Endothelial cell of hepatic sinusoid (primary cell): ENCODE measurements around the gene RAB18.

ENCODE experiments used
- in situ Hi-C: cut with HindIII; loops from 2 replicates; pipeline ENCODE4 v1.10.0; 2017; ENCODE audit warnings: low sequenced_read_pairs

RAB18 gene

DNA sequence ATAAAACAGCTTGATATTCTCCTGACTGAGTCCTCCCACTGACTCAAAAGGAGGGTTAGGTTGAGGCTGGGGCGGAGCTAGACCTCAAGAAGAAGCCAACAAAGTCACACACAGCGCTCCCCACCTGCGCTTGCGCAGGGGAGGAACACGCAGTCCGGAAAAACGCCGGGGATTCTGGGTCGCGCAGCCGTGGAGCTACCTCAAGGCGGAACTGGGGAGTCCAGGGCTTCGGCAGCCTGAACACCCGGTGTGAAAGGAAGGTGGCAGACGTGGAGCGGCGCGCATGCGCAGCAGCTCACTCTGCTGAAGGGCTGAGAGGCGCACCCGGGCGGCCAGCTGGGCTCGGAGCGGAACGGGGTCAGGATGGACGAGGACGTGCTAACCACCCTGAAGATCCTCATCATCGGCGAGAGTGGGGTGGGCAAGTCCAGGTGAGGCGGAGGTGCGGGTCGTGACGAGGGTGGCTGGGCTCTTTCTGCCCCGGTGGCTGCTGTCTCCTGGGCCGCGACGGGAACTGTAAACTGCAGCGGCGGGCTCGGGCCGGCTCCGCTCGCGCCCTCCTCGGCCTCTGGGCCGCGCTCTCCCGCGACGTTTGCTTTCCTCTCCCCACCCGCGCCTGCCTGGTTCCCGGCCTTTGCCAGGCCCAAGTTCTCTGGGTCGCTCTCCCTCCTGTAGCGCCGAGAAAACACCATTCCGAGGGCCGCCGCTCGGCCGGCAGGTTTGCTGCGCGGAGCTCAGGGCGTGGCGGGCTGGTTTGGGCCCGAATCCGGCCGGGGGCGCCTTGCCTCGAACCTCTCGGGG, at the start of gene RAB18:
RAB18 (plus strand) TSS at position 298 of the 801 bp plus-strand sequence; CDS start at position 364, 66 bp downstream.
- in situ Hi-C loops: no loop called here

DNA sequence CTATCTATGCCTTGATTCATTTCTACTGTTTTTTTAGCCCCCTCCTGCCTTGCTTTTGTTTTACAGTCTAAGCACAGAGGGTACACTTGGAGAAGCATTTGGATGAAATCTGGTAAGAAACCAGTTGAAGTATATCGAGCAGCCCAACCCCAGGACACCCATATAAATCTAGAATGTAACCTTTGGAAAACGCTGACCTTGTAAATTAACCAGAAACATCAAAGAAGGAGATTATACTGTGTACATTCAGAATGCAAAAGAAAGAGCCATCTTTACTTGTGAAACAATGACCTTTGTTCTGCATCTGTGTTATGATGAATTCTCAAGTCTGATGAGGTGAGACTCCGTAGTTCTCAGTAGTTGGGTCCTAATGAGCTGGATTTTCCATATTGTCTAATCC, 49.3 kb upstream of the RAB18 start:
- in situ Hi-C loops: no loop called here

DNA sequence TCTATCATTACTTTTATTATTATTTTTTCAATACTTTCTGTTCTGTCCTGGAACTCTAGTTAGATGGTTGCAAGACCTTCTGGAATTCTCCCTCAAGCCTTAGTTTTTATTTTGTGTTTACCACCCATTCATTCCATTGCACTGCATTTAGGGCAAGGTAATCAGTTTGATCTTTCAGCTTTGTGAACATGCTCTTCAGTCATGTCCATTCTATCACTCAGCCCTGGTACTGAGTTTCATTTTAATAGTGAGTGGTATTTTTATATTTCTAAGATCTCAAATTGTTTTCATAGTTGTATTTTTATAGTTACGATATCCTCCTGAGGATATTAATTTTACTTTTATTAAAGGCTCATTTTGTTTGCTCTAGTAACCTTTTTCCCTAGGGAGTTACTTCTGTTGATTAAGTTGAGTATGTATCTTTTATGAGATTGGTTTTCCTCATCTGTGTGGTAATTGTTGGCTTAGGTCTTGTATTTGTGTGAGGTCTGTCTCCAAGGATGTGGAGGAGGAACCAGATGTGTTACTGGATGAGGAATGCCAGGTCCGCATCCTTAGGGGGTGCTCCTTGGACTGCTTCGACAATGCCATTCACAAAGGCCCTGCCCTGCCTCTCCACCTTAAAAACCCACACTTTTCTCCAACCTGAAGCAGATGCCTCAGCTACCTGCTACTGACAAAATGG, 46.7 kb upstream of the RAB18 start:
- in situ Hi-C loops: no loop called here

DNA sequence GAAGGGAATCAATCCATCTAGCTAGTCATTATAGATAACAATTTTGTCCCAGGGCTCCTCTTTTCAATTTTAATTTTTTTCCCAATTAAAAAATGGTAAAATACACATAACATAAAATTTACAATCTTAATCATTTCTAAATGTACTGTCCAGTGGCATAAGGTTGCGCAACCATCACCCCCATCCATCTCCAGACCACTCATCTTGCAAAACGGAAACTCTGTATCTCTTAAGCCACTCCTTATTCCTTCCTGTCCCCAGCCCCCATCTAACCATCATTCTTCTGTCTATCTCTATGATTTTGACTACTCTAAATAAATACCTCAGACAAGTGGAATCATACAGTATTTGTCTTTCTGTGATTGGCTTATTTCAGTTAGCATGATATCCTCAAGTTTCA, 46.1 kb upstream of the RAB18 start:
- in situ Hi-C loops: no loop called here

DNA sequence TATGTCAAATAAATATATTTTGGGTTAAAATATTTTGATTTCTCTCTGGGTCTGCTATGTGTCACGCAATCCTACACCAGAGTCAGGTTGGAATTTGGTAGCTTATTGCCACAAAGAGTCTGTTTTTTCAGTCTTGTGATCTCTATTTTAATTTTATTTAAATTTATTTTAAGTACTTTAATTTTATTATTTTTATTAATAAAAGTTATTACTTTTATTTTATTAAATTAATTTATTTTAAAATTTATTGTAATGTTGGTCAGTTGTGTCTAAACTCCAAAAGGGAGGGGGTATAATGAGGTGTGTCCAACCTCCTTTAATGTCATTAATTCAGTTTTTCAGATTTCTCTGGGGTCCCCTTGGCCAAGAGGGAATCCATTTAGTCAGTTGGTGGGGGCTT, 42.8 kb upstream of the RAB18 start:
- in situ Hi-C loops: loop anchor here (10.0 kb wide), 1 partner anchor 67 kb away; no protein-coding TSS in a partner anchor

DNA sequence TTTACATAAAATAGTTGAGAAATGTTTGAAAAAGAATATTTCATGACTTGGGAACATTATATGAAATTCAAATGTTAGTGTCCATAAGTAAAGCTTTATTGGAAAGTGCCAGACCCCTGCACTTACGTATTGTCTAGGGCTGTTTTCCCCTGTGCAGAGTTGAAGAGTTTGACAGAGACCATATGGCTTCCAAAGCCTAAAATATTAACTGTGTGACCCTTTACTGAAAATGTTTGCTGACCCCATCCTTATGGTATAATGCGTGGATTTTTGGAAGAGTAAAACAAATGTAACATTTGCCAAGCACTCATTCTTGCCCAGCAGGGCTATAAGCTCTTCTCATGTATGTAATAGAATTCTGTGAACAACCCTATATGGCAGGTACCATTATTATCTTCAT, 40.1 kb upstream of the RAB18 start:
- in situ Hi-C loops: loop anchor here (10.0 kb wide), 1 partner anchor 69 kb away; no protein-coding TSS in a partner anchor

DNA sequence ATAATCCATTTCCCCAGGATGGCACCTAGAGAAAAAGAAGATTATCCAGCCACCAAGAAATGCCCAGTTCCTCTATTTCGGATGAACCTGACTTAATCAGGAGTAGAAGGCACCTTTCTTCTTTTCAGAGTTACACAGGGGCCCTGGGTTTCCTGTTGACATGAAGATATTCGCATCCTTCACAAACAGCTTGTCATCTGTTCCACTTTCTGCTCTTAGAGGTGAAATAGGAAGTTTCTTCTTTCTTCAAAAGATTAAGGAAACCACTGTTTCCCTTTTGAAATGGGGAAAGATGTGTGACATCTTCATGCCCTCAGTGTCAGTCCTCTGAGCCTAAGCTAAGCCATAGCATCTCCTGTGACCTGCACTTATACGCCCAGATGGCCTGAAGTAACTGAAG, 39.1 kb upstream of the RAB18 start:
- in situ Hi-C loops: loop anchor here (10.0 kb wide), 1 partner anchor 70 kb away; no protein-coding TSS in a partner anchor

DNA sequence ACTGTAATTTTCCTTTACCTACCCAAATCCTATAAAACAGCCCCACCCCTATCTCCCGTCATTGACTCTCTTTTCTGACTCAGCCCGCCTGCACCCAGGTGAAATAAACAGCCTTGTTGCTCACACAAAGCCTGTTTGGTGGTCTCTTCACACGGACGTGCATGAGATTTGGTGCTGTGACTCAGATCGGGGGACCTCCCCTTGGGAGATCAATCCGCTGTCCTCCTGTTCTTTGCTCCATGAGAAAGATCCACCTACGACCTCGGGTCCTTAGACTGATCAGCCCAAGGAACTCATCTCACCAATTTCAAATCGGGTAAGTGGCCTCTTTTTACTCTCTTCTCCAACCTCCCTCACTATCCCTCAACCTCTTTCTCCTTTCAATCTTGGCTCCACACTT, 38.5 kb upstream of the RAB18 start:
- in situ Hi-C loops: loop anchor here (10.0 kb wide), 1 partner anchor 71 kb away; no protein-coding TSS in a partner anchor

DNA sequence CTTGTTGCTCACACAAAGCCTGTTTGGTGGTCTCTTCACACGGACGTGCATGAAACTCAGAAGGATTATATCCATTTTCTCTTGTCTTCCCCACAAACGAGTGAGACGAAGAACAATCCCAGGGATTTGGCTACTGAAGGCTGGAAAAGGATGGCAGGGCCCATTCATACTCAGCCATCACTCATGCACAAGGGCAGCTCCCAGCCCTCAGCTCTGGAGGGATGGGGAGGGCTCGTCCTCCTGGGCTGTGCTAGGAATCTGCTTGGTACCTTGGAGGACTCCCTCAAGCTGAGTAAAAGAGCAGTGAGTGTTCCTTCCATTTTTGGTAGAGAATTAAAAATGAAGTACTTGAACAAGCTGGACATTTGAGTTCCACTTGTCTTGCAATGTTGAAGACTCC, 33.2 kb upstream of the RAB18 start:
- in situ Hi-C loops: no loop called here

DNA sequence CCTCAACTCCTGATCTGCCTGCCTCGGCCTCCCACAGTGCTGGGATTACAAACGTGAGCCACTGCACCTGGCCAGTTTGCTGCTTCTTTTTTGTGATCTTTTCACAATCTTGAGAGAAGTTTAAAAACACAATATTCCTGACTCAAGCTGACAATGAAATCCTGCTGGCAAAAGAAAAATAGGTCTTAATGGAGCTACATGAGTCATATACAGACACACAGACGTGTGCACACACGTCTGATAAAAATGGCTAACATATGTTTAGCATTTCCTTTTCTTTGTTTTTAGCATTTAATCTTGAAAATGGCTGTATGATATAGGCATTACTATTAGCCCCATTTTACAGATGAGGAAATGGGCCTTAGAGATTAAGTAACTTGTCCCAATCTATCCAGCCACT, 29.4 kb upstream of the RAB18 start:
- in situ Hi-C loops: no loop called here

DNA sequence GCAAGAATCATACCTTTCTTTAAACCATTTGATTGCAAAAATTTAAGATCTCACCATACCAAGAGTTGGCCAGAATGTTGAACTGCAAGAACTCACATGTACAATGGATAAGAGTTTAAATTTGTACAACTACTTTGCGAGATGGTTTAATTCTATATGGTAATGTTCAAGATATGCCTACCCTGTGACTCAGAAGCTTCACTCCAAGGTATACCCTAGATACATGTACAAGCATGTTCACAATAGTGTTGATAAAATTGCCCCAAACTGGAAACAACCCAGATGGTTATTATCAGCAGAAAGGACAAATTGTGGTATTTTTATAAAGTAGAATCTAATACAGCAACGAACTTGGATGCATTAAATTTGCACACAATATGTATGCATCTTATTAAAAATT, 25.1 kb upstream of the RAB18 start:
- in situ Hi-C loops: no loop called here

DNA sequence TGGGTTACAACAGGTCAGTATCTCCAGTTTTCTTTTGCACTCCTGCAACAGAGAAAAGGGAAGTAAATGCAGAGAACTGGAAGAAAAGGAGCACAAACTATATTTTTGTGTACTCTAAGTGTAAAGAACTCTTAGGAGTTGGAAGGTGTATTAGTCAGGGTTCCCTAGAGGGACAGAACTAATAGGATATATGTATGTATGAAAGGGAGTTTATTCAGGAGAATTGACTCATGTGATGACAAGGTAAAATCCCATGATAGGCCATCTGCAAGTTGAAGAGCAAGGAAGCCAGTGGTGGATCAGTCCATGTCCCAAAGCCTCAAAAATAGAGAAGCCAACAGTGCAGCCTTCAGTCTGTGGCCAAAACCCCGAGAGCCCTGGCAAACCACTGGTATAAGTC, 22.6 kb upstream of the RAB18 start:
- in situ Hi-C loops: no loop called here

DNA sequence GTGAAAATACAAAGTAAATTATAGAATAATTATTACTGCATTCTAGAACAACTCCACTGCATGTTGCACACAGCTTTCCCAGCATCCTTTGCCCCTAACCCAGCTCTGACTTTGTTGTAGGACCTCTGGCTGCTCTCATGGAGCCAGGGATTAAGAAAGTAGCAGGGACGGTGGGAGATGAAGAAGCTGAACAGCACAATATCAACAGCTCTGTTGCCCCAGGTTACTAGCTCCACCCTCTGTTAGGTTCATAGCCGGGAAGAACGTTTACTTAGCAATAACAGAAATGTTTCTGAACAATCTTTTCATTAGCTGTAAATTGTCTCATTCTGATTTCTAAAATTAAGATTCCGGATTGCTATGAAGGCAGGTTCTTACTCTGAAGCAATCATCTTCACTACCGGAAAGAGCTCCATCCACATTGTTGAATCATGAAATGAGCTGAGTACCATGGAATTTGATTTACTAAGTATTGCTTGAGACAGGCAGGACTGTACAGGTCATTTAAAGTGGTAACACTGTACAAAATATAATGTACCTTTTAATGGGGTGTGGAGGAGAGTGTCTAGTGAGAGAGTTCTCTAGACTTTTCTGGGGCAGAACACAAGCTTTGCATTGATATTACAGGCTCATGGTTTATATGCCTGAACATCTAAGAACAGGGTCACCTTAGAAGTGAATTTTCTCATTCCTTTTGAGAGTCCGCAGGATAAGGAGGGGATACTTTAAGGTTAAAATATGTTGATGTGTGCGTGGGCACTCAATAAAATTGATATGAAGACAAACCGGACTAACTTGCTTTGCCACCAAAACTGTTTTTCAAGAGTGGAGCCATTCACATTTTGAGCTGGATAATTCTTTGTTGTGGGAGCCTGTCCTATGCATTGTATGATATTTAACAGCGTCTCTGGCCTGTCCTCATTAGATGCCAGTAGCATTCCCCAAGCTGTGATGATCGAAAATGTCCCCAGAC, 20.8 kb upstream of the RAB18 start:
- in situ Hi-C loops: no loop called here

DNA sequence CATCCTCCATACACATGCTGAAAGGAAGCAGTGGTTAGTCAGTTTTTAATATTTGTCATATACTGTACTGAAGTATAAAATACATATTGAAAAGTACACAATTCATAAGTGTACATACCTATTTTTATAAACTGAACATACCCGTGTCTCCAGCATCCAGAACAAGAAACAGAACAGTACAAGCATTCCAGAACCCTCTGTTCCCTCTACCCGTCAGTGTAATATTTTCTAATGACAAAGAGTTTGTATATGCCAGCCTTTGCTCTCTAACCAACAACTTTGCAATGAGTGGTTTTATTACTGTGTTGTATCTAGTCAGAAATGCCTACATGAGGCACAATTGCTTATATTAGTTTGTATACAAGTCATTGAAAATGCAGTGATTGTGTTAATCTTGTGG, 18.7 kb upstream of the RAB18 start:
- in situ Hi-C loops: no loop called here

DNA sequence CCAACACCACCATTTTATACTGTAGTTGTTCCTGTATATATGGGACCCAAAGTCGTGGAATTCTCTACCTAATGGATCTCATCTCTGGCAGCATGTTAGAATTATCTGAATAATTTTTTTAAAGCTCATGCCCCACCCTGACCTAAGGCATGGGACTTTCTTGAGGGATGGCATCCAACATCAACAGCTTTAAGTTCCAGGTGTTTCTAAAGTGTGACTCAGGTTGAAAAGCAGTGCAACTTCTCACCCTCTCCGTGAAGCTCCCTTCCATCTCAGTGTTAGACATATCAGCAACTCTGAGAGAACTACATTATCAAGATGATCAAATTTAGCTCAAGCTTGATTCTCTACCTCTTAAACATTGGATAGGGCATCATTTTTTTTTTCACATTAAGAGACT, 18.1 kb upstream of the RAB18 start:
- in situ Hi-C loops: no loop called here

DNA sequence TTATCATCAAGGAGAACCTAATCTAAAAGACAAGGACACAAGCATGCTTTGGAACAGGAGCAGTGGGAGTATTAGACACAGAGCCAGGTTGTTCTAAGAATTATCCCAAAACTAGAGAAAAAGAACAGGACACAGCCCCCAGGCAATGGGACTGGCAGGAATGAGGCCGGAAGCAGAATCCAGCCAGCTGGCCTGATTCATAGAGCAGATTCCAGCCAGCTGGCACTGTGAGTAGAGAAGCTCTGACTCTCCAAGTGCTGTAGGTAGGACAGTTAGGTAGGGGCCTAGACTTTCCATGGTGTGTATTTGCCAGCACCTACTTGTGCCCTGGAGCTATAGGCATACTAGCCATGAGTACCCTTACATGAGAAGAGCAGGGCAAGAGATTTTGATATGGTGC, 13.3 kb upstream of the RAB18 start:
- in situ Hi-C loops: no loop called here

DNA sequence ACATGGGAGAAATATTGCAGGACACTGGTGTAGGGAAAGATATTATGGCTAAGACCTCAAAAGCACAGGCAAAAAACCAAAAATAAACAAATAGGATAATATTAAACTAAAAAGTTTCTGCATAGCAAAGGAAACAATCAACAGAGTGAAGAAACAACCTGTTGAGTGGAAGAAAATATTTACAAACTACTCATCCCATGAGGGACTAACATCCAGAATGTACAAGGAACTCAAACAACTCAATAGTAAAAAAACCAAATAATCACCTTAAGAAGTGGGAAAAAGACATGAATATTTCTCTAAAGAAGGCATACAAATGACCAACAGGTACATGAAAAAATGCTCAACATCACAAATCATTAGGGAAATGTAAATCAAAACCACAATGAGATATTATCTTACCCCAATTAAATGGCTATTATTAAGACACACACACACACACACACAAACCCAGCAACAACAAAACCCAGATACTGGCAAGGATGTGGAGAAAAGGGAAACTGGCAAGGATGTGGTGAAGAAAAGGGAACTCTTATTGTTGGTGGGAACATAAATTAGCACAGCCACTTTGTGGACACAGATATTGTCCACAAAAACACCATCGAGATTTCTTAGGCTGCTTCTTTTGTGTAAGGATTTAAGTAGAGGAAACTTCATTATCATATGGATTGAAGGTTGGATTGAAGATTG, 9.8 kb upstream of the RAB18 start:
- in situ Hi-C loops: no loop called here

DNA sequence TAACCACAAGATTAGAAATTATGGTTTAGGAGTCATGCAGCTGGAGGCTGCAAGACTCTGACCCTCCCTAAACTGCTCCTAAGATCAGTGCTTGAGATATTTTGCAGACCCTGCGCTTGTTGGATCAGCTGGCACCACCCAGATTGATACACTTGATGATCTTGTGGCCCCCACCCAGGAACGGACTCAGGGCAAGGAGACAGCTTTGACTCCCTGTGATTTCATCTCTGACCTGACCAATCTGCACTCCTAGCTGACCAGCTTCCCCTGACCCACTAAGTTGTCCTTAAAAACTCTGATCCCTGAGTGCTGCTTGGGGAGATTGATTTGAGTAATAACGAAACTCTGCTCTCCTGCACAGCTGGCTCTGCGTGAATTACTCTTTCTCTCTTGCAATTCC, 8.0 kb upstream of the RAB18 start:
- in situ Hi-C loops: no loop called here

DNA sequence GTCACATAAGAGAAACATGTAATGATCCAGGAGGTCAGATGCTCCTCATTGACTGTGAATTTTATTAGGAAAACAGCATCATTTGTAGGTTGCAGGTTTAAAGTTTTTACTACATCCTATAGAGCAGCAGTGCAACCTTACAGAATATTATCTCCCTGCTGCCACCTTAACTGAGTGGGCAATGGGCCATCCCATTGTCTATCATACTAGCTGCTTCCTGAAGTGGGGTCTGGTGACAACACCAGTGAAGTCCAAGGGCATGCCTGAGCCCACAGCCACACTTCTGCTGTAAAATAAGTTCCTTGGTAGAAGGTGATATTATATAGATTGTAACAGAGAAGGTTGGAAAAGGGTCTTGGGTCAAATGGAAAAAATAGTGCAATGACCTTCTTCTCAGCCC, 4.0 kb upstream of the RAB18 start:
- in situ Hi-C loops: no loop called here

DNA sequence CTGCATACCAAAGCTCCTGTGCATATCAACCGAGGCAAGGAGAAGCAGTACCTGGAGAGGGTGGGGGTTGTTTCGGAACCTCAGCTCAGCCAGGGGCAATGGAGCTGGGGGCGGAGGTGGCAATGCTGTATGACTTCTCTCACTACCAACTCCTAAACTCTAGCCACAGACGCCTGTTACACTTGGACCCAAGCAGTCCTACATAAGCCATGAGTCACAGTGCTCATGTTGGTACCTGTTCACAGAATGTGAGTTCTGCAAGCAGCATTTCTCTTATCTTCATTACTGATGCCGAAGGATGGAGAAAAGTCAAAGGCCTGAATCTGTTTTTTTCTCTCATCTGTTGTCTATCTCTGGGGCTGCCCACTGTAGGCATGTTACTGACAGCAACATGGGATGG, 3.2 kb upstream of the RAB18 start:
- in situ Hi-C loops: no loop called here
